ENCODE results near the gene EPHA6. TPM values are rescaled to one million over a fixed set of nuclear protein-coding genes. Genes with fewer than 3 reads are reported as not detected.

EPHA6 gene
- total and polyA plus RNA-seq, 9 of the 15 experiments (the other 6 are each of a cell fraction or from before 2014, with no cell fraction given), result not detected

GRCh38 chr3:97610626-97611025 lies 796.2 kb downstream of the EPHA6 start:
- H3K27ac ChIP-seq (ENCODE audit: extremely low read depth, low read depth, low read length), result no peak overlapping the region
- no peak for ATAC-seq
- in situ Hi-C loops (cut with MboI) (no loop called here), intact Hi-C loops (cut with micrococcal nuclease) (no loop called here)
- no peaks in the 10 kb centered on the region for H4K20me1 ChIP-seq (replicated peaks; ENCODE audit: control insufficient read depth, insufficient read depth, low read length)
- BruUV-seq (replicated peaks), result no TSS peak
- H2AFZ ChIP-seq (ENCODE audit: low read depth, low read length), result no peak overlapping the region
- no peak for FAIRE-seq
- 0% methylated on average over 2 of the region's 2 CpGs for WGBS (ENCODE audit: insufficient coverage, low coverage, missing lambda C conversion rate)
- H3K79me2 ChIP-seq (ENCODE audit: control insufficient read depth, insufficient read depth, low read length), result no peaks in the 10 kb centered on the region
- no peaks in the 10 kb centered on the region for H3K27me3 ChIP-seq (ENCODE audit: control insufficient read depth in 2 of 2, insufficient read depth in 2 of 2, low read length in 2 of 2)
- TF ChIP-seq PKNOX1 (IDR thresholded peaks at IDR 0.05) (no peak), ELF2 (CRISPR knock-in tag; IDR thresholded peaks at IDR 0.05) (no peak), POLR2B (IDR thresholded peaks at IDR 0.05; ENCODE audit: low read depth, partially characterized antibody) (no peak), MEF2A (IDR thresholded peaks at IDR 0.05; ENCODE audit: control insufficient read depth, low read depth, low read length) (no peak)
- no peaks in the 10 kb centered on the region for H3K4me1 ChIP-seq (replicated peaks in 1 of 2; ENCODE audit: control insufficient read depth in 2 of 2, insufficient read depth in 2 of 2, low read length in 2 of 2)
- ChIA-PET CTCF (ENCODE audit: low intra/inter-chr PET ratio) (no interaction called here), POLR2A (no interaction called here)
- H3K9ac ChIP-seq (ENCODE audit: insufficient read depth in 1 of 2, low read depth in 2 of 2, low read length in 2 of 2), result no peak overlapping the region
- H3K4me3 ChIP-seq, result no peak overlapping the region
- H3K9me1 ChIP-seq (ENCODE audit: control insufficient read depth, insufficient read depth, low read length), result no peaks in the 10 kb centered on the region
- no peaks in the 10 kb centered on the region for H3K9me3 ChIP-seq (replicated peaks; ENCODE audit: control insufficient read depth, insufficient read depth, low read depth, low read length)
- H3K4me2 ChIP-seq (ENCODE audit: insufficient read depth, low read length), result no peak overlapping the region
- DNase-seq (ENCODE audit: extremely low read depth in 1 of 4, low spot score in 3 of 4), result no peak
- no peaks in the 10 kb centered on the region for H3K36me3 ChIP-seq (ENCODE audit: control insufficient read depth, insufficient read depth, low read length)

GRCh38 chr3:97612632-97613031 lies 798.2 kb downstream of the EPHA6 start:
- POLR2A ChIA-PET, result no interaction called here
- 0% methylated on average over 1 of the region's 1 CpG for WGBS (ENCODE audit: insufficient coverage, low coverage, missing lambda C conversion rate)
- no TSS peak for BruUV-seq (replicated peaks)
- TF ChIP-seq ZFX (CRISPR knock-in tag; IDR thresholded peaks at IDR 0.05), result no peak
- no peak for TF ChIP-seq NR2F6 (CRISPR knock-in tag; IDR thresholded peaks at IDR 0.05)
- TF ChIP-seq TRIM28 (IDR thresholded peaks at IDR 0.05), result no peak
- intact Hi-C loops (cut with micrococcal nuclease) (no loop called here), in situ Hi-C loops (cut with MboI) (no loop called here)
- no peaks in the 10 kb centered on the region for H3K4me1 ChIP-seq (replicated peaks in 1 of 2; ENCODE audit: control insufficient read depth in 2 of 2, insufficient read depth in 2 of 2, low read length in 2 of 2)
- no peaks in the 10 kb centered on the region for H3K36me3 ChIP-seq (ENCODE audit: control insufficient read depth, insufficient read depth, low read length)
- DNase-seq (ENCODE audit: extremely low read depth in 1 of 4, low spot score in 3 of 4), result no peak
- H4K20me1 ChIP-seq (replicated peaks; ENCODE audit: control insufficient read depth, insufficient read depth, low read length), result no peaks in the 10 kb centered on the region
- H3K27me3 ChIP-seq (ENCODE audit: control insufficient read depth in 2 of 2, insufficient read depth in 2 of 2, low read length in 2 of 2), result no peaks in the 10 kb centered on the region
- no peaks in the 10 kb centered on the region for H3K9me3 ChIP-seq (replicated peaks; ENCODE audit: control insufficient read depth, insufficient read depth, low read depth, low read length)
- H2AFZ ChIP-seq (ENCODE audit: low read depth, low read length), result no peak overlapping the region
- no peak for ATAC-seq
- no peaks in the 10 kb centered on the region for H3K79me2 ChIP-seq (ENCODE audit: control insufficient read depth, insufficient read depth, low read length)
- FAIRE-seq, result no peak
- no peak overlapping the region for H3K27ac ChIP-seq (ENCODE audit: extremely low read depth, low read depth, low read length)
- H3K4me2 ChIP-seq (ENCODE audit: insufficient read depth, low read length), result no peak overlapping the region
- no peak overlapping the region for H3K4me3 ChIP-seq
- H3K9ac ChIP-seq (ENCODE audit: insufficient read depth in 1 of 2, low read depth in 2 of 2, low read length in 2 of 2), result no peak overlapping the region
- H3K9me1 ChIP-seq (ENCODE audit: control insufficient read depth, insufficient read depth, low read length), result no peaks in the 10 kb centered on the region
- CTCF ChIA-PET (ENCODE audit: low intra/inter-chr PET ratio), result no interaction called here

All from K562 (cell line).